ENCODE measurements around the gene ANXA9.

DNA sequence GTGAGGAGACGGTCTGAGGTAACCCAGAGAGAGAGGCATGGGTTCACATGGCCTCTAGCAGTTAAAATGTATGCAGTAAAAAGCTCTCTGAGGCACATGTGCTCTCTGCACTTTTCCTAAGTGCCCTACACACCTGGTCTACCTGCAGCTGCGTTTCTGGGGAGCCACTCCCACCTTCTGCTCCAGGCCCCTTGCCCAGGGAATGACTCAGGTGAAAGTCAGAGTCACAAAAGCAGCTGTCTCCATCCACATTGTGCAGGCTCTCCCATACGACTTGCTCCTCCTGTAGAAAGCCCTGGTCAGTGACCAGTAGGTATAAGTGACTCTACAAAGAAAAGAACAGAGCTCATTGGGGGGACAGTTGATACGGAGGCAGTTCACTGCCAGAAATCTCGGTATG is 15.9 kb downstream of the ANXA9 start:
- TF ChIP-seq, protein P1, sequence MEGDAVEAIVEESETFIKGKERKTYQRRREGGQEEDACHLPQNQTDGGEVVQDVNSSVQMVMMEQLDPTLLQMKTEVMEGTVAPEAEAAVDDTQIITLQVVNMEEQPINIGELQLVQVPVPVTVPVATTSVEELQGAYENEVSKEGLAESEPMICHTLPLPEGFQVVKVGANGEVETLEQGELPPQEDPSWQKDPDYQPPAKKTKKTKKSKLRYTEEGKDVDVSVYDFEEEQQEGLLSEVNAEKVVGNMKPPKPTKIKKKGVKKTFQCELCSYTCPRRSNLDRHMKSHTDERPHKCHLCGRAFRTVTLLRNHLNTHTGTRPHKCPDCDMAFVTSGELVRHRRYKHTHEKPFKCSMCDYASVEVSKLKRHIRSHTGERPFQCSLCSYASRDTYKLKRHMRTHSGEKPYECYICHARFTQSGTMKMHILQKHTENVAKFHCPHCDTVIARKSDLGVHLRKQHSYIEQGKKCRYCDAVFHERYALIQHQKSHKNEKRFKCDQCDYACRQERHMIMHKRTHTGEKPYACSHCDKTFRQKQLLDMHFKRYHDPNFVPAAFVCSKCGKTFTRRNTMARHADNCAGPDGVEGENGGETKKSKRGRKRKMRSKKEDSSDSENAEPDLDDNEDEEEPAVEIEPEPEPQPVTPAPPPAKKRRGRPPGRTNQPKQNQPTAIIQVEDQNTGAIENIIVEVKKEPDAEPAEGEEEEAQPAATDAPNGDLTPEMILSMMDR (conservative IDR thresholded peaks at IDR 0.05; ENCODE audit: low read depth, low read length), result no peak
- TF ChIP-seq EZH2 (IDR thresholded peaks at IDR 0.05; ENCODE audit: borderline replicate concordance, low read depth, low read length, poor library complexity, severe bottlenecking), result no peak

Measured in A673 (cell line).